ENCODE results near the gene MAGEA6.
"Not testable (repeated sequence)": the region's sequence is repeated elsewhere in the genome, so short reads cannot be mapped to it uniquely, and the experiment has no call there.

The MAGEA6 gene, protein sequence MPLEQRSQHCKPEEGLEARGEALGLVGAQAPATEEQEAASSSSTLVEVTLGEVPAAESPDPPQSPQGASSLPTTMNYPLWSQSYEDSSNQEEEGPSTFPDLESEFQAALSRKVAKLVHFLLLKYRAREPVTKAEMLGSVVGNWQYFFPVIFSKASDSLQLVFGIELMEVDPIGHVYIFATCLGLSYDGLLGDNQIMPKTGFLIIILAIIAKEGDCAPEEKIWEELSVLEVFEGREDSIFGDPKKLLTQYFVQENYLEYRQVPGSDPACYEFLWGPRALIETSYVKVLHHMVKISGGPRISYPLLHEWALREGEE
- 0 reads per million in 2 experiments for total RNA-seq

DNA sequence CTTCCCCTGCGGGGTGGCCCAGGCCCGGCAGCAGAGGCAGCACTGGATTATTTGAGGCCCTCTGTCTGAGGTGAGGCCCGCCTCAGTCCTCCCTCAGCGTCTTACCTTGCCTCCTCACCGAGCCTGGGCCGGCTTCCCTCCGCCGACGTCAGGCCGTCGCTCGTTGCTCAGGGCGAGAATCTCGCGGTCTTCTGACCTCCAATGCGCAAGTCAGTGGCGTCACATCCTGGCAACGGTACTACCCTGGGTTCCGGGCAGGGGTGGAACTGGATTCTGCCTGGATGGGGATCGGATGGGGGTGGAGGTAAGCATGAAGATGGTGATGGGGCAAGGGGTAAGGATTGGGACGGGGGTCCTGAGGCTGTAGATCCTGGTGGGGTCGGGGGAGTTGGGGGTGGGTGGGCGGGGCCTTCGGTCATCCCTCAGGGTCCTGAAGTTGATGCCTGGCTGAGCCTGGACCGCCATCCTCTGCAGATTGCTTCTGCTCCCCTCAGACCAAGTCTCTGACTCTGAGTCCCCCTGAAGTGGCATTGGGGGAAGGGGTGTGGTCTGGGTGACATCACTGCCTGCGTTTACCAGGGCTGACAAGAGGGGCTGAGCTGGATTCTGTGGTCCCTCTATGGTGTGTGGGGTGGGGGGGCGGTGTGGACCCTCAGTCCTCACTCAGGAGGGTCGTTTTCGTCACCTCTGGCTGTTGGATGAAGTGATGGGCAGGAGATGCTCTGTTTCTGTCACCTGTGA lies at the start of gene MAGEA6:
Gene MAGEA6 (minus strand): TSS at position 141 of the 741 bp plus-strand sequence. CDS start 2,039 bp downstream, outside the sequence.
- DNase-seq (ENCODE audit: low read depth), result not testable (repeated sequence)

DNA sequence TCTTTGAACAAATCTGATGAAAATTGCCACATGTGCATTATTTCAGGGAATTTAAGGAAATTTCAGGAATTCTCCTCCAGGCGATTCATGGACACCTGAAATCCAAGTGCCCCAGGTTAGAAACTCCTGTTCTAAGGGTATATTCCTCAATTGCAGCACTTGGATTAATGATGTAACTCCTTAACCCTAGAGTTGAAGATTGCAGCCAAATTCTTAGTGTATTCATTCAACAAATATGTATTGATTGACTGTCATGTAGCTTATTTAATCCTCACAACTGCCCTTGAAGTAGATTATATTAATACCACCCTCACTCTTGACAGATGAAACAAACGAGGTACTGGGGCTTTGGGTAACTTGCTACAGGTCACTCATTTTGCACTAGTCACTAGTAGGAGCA lies 49.8 kb upstream of the MAGEA6 start:
- no peak for DNase-seq (ENCODE audit: low read depth)

DNA sequence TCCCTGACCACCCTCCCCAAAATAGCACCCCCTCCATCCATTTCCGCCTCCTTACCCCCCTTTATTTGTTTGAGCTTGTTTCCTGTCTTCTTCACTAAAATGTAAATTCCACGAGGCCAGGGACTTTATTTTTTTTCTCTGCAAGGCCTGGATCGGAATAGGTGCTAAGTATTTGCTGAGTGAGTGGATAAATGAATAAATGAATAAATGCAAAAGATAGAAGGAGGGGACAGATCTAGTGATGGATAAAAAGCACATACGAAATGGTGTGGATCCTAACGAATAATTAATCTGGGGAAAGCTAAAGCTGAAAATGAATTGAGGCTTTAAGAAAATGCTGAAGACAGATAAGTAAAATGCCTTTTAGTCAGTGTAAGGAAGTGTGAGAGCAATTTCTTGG lies 48.9 kb upstream of the MAGEA6 start:
- DNase-seq (ENCODE audit: low read depth), result no peak

DNA sequence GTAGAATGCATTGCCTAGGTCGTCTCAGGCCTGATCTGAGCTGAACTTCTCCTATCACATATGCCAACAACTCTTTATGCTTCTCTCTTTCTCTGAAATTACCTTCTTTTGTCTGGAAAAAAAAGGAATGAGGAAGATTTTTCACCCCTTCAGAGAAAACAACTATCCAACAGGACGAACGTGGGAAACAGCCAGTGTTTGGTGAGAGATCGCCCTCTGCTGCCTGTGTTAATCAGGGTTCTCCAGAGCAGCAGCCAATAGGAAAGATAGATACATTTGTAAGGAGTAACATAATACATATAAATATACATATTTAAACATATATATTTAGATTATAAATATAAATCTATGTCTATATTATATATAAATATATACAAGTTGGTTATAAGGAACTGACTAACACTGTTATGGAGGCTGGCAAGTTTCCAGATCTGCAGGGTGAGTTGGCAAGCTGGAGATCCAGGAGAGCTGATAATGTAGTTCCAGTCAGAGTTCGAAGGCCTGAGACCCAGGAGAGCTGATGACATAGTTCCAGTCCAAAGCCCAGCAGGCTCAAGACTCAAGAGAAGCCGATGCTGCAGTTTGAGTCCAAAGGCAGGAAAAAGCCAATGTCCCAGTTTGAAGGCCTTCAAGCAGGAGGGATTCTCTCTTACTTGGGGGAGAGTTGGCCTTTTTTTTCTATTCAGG lies 47.7 kb upstream of the MAGEA6 start:
- no peak for DNase-seq (ENCODE audit: low read depth)

DNA sequence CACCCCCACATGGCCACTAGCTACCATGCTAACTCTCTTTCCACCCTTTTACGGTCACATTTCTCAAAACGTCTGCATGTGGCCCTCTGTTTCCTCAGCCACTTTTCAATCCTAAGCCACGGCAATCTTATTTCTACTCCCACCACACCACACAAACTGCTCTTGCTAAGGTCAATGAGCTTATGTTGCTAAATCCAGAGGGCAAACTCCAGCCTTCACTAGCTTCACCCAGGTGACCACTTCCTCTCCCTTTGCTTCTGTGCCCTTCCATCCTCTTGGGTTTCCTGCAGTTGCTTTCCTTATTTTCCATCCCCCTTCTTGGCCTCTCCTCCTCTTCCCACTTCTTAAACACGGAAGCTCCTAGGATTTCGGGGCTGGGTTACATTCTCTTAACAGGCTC lies 44.6 kb upstream of the MAGEA6 start:
- DNase-seq (ENCODE audit: low read depth), result no peak

DNA sequence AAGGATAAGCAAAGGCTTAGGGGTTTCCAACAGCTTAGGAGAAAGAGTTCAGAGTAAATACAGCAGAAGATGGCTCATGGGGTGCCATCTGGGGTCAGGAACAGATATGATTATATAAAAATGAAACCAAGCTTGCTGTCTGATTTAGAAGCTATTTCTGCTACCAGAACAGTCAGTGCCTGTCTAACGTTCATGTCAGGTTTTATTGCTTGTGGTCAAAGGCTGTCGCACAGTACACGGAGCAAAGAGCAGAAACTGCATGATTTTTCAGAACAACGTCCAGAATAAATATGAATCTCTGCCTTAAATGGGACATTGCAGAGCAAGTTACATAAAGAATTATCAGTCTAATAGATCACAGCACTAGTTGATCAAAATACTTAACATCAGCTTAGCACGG lies 43.7 kb upstream of the MAGEA6 start:
- DNase-seq (ENCODE audit: low read depth), result no peak

DNA sequence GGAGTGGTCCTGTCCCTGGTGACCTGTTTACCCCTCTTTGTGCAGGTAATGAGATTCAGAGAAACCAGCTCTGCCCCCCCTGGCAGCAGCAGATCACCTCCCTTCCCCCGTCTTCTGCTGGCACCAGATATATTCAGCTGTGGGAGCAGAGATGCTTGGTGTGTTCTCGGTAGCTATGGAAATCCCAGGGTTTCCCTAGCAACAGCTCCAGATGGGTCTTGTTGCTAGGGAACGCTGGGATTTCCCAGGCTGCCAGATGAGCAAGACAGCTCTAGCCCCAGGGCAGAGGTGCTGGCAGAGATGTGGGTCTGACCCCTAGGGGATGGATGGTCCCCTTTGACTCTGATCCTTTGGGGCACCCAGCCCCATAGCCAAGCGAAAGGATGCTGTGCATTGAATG lies 40.9 kb upstream of the MAGEA6 start:
- no peak for DNase-seq (ENCODE audit: low read depth)

DNA sequence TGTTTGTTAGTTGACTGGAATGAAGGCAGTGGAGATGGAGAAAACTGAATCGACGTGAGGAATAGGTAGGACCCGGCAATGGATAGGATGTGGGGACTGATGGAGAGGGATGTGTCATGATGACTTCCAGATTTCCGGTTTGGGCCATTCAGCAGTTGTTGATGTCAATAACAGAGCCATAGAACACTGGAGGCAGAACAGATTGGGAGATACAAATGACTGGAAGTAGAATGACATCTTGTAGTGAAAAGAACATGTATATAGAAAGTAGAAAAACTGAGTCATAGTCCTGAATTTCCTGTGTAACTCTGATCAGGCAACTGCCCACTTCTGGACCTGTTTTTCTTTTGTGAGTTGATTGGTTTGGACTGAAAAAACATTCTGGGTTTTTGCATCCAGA lies 36.5 kb upstream of the MAGEA6 start:
- DNase-seq (ENCODE audit: low read depth), result no peak

DNA sequence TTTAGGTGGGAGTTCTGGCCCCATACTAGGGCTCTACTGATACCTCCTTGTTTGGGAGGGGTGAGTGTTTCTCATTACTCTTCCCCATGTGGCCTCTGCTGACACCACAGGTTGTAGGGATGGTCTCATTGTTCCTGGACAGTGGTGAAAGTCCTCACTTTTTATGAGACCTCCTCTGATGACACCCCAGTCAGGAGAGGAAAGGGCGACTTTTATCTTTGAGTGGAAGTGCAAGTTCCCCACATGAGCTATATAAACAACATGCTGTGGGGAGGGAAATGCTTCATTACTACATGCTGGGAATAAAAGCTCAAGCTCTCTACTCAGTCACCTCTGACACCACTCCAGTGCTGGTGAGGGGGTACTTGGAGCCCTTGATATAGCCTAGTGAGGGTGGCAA lies 29.5 kb upstream of the MAGEA6 start:
- DNase-seq (ENCODE audit: low read depth), result no peak

DNA sequence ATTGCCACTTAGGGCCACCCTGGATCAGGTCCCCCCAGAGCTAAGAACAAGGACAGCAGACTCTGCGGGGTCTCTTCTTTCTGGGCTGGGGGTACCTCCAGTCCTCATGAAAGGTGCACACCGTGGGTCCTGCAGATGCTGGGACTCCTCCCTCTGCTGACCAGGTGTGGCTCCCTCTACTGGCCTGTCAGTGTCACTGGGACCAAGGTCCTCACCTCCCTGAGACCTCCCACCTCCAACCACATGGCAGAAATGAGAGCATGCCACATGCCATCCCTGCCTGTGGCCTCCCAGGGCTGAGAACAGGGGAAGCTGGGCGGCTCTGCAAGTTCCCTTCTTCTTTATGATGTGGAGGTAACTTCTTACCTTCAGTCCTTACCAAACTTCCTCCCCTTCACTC lies 17.6 kb upstream of the MAGEA6 start:
- not testable (repeated sequence) for DNase-seq (ENCODE audit: low read depth)

DNA sequence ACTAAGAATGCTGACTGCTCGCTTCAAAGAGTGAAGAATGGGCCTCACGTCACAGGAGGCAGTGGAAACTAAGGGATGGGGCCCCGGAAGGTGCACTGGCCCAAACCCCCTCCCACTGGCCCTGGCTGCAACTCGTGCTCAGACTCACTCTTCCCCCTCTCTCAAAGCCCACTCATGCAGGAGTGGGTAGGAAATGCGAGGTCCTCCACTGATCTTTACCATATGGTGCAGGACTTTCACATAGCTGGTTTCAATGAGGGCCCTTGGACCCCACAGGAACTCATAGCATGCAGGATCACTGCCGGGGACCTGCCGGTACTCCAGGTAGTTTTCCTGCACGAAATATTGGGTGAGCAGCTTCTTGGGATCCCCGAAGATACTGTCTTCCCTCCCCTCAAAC lies 2.9 kb downstream of the MAGEA6 start:
- DNase-seq (ENCODE audit: low read depth), result not testable (repeated sequence)

DNA sequence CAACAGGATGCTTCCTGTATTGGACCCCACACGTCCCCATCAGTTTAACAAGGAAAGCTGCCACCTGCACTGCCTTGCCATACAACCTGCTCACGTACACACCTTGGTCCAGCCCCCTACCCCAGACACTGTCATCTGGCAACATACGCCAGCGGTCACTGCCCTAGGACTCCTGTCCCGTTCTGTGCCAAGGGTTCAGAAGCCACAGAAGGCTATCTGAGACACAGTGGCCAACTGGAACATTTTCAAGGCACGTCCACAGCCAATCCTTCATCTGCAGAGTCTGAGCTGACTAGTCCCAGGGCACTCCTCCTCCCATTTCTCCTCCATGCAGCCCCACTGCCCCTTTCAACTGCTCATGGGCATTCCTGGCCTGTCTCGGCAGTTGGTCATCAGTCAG lies 7.9 kb downstream of the MAGEA6 start:
- not testable (repeated sequence) for DNase-seq (ENCODE audit: low read depth)

DNA sequence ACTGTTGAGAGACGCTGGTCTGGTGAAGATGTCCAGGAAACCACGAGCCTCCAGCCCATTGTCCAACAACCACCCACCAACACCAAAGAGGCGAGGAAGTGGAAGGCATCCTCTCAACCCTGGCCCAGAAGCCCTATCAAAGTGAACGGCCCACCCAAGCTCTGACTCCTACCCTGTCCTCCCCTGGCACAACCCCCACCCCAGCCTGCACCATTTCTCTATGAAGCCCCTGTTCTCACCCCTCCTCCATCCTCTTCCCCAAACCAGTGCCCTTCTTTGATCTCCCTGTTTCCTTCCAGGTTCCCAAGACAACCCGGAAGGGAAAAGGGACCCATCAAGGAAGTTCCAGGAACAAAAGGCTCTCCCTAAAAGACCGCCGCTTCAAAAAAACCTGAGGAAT lies 9.9 kb downstream of the MAGEA6 start:
- DNase-seq (ENCODE audit: low read depth), result not testable (repeated sequence)

DNA sequence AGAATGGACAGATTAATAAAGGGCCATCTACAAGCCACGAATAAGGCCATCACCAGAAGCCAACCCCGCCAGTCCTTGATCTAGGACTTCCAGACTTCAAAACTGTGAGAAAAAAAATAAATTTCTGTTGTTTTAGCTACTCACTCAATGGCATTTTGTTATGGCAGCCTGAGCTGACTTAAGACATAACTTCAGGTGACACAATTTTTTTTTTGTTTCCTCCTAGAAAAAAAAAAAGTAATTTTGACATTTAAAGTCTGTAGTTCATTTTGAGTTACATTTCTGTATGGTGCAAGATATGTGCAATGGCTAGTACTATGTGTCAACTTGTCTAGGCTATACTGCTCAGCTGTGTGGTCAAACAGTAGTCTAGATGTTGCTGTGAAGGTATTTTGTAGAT lies 10.6 kb downstream of the MAGEA6 start, which contains the start of gene CSAG3:
Gene CSAG3 (plus strand): TSS at position 301 of the 400 bp plus-strand sequence.
- not testable (repeated sequence) for DNase-seq (ENCODE audit: low read depth)

DNA sequence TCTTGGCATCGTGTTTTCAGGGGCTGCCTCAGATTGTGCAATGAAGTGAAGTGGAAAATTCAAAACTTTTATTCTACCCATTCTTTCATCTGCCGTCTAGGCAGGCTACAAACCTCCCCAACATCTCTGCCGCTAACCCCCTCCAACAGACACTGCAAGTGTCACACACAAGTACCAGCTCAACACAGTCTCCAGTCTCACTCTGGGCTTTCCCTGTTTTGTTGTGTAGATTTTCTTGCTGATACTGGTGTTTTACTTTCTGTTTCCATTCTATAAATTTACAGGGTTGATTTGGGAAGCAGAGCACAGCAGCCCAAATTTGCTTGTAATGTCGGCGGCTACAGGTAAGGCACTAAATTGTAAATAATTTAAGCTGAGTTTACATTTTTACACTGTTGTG lies 14.6 kb downstream of the MAGEA6 start:
- DNase-seq (ENCODE audit: low read depth), result not testable (repeated sequence)

DNA sequence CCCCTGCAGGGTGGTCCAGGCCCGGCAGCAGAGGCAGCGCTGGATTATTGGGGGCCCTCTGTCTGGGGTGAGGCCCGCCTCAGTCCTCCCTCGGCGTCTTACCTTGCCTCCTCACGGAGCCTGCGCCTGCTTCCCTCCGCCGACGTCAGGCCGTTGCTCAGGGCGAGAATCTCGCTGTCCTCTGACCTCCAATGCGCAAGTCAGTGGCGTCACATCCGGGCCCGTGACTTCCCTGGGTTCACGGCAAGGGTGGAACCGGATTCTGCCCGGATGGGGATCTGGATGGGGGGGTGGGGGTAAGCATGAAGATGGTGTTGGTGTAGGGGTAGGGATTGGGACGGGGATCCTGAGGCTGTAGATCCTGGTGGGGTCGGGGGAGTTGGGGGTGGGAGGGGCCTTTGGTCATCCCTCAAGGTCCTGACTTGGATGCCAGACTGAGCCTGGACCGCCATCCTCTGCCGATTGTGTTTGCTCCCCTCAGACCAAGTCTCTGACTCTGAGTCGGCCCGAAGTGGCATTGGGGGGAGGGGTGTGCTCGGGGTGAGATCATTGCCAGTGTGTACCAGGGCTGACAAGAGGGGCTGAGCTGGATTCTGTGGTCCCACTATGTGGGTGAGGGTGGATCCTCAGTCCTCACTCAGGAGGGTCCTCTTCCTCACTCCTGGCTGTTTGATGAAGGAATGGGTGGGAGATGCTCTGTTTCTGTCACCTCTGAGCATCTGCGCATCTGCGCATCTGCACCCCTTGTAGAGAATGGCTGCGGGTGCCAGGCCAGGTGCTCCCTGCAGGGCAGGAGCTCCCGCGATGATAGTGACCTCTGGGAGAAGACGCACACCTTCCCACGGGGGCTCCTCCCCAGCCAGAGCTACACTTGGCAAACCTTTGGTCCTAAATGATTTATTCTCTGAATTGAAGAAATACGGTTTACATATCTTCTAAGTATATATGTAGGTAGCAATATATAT lies 15.5 kb downstream of the MAGEA6 start, which contains the start of gene MAGEA2:
Gene MAGEA2 (minus strand): TSS at position 157 of the 965 bp plus-strand sequence. CDS start 2,479 bp downstream, outside the sequence.
- DNase-seq (ENCODE audit: low read depth), result not testable (repeated sequence)

DNA sequence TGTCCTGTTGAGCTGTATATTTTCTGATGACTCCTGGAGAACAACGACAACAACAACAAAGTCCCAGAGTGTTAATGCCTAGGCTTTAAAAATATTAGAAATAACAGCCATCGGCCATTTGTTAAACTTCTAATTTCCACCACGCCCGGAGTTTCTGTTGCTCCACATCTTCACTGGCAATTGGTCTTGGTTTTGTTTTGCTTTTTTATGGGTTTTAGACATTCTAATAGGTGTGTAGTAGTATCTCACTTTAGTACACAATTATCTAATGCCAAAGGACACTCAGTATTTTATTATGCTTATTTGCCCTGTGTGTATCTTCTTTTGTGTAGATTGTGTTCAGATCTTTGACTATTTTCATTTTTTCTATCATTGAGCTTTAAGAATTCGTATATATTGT lies 30.9 kb downstream of the MAGEA6 start:
- no peak for DNase-seq (ENCODE audit: low read depth)

DNA sequence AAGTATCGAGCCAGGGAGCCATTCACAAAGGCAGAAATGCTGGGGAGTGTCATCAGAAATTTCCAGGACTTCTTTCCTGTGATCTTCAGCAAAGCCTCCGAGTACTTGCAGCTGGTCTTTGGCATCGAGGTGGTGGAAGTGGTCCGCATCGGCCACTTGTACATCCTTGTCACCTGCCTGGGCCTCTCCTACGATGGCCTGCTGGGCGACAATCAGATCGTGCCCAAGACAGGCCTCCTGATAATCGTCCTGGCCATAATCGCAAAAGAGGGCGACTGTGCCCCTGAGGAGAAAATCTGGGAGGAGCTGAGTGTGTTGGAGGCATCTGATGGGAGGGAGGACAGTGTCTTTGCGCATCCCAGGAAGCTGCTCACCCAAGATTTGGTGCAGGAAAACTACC lies 33.0 kb downstream of the MAGEA6 start:
- not testable (repeated sequence) for DNase-seq (ENCODE audit: low read depth)

DNA sequence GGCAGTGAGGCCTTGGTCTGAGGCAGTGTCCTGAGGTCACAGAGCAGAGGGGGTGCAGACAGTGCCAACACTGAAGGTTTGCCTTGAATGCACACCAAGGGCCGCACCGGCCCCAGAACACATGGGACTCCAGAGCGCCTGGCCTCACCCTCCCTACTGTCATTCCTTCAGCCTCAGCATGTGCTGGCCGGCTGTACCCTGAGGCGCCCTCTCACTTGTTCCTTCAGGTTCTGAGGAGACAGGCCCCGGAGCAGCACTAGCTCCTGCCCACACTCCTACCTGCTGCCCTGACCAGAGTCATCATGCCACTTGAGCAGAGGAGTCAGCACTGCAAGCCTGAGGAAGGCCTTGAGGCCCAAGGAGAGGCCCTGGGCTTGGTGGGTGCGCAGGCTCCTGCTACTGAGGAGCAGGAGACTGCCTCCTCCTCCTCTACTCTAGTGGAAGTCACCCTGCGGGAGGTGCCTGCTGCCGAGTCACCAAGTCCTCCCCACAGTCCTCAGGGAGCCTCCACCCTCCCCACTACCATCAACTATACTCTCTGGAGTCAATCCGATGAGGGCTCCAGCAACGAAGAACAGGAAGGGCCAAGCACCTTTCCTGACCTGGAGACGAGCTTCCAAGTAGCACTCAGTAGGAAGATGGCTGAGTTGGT lies 33.5 kb downstream of the MAGEA6 start:
- no peak for DNase-seq (ENCODE audit: low read depth)

DNA sequence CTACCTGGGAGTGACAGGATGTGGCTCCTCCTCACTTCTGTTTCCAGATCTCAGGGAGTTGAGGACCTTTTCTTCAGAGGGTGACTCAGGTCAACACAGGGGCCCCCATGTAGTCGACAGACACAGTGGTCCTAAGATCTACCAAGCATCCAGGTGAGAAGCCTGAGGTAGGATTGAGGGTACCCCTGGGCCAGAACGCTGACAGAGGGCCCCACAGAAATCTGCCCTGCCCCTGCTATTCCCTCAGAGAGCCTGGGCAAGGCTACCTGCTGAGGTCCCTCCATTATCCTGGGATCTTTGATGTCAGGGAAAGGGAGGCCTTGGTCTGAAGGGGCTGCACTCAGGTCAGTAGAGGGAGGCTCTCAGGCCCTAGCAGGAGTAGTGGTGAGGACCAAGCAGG lies 34.4 kb downstream of the MAGEA6 start:
- DNase-seq (ENCODE audit: low read depth), result no peak
